IPS-18c (cell line): ENCODE measurements around the gene PRSS21.

Source experiments
- H3K4me3 ChIP-seq: 2 replicates; pipeline ENCODE4 v1.7.0; 2013; ENCODE audit warnings: low read depth, mild to moderate bottlenecking, low read length, moderate library complexity; ENCODE audit not compliant: insufficient read depth
- H3K9me3 ChIP-seq: one replicate; pipeline ENCODE4 v1.6.1; 2013; ENCODE audit warnings: mild to moderate bottlenecking, low read length, moderate library complexity; ENCODE audit not compliant: control insufficient read depth, insufficient read depth

Gene PRSS21

DNA sequence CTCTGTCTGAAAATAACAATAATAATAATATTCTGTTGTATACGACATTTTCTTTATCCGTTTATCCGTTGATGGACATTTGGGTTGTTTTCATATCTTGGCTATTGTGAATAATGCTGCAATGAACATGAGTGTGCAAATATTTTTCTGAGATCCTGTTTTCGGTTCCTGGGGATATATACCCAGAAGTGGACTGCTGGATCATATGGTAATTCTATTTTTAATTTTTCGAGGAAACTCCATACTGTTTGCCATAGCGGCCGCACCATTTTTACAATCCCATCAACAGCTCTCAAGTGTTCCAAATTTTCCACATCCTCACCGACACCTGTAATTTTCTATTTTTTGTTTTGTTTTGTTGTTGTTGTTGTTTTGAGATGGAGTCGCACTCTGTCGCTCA is 24.1 kb upstream of the PRSS21 start:
- no peak overlapping the region for H3K4me3 ChIP-seq
- no peaks in the 10 kb centered on the region for H3K9me3 ChIP-seq

DNA sequence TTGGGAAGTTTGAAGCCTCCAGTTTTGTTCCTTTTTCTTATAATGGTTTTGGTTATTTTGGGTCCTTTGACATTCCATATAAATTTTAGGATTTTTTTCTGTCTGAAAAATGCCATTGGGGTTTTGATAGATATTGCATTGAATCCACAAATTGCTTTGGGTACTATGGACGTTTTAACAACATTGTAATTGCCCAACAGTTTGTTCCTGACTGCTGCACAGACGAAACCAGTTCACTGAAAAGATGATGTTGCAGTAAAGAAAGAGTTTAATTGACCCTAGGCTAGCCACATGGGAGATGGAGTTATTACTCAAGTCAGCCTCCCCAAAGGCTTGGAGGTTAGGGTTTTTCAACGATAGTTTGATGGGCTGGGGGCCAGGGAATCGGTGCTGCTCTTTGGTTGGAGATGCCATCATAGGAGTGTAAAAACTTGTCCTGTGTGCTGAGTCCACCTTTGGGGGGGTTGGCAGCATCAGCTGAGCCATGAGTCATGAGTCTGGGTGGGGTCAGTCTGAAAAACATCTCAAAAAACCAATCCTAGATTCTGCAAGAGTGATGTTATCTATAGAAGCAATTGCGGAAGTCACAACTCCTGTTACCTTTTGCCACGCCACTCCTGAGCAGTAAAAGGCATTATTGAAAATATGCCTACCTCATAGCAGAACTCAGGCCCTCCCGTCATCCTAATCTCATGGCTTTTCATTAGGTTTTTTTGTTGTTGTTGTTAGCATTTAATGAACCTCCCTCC is 21.5 kb upstream of the PRSS21 start:
- no peak overlapping the region for H3K4me3 ChIP-seq
- no peaks in the 10 kb centered on the region for H3K9me3 ChIP-seq

DNA sequence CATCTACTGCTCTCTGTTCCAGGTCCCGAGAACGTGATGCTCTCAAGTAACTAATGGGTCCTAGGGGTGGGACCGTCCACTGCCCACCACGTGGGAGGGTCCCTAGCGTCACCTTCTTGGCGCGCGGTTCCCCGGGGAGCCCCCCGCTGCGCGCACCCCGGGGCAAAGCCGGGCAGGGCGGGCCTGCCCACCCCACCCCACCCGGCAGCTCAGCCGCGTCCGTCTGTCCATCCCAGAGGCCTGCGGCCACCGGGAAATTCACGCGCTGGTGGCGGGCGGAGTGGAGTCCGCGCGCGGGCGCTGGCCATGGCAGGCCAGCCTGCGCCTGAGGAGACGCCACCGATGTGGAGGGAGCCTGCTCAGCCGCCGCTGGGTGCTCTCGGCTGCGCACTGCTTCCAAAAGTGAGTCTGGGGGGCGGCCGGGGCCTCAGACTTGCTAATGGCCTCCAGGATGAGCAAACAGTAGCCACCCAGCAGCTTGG is 18.3 kb upstream of the PRSS21 start:
- Histone ChIP-seq H3K4me3 (no peak overlapping the region), H3K9me3 (no peaks in the 10 kb centered on the region)

DNA sequence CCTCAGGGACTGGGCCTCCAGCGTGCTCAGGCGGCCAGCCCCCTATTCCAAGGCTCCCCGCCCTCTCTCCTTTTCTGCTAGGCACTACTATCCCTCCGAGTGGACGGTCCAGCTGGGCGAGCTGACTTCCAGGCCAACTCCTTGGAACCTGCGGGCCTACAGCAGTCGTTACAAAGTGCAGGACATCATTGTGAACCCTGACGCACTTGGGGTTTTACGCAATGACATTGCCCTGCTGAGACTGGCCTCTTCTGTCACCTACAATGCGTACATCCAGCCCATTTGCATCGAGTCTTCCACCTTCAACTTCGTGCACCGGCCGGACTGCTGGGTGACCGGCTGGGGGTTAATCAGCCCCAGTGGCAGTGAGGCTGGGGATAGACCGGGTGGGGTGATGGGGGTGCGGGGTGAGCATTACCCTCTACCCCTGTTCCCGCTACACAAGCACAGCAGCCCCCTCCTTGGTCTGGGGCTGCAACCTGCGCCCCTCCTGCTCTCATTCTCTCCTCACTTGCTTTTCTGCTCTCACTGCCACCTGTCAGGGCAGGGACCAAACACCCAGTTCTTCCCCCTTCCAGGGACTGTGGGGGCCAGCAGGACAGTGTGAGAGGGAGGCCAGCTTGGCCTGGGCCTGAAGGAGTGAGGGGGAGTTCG is 17.7 kb upstream of the PRSS21 start:
- H3K4me3 ChIP-seq, result no peak overlapping the region
- no peaks in the 10 kb centered on the region for H3K9me3 ChIP-seq

DNA sequence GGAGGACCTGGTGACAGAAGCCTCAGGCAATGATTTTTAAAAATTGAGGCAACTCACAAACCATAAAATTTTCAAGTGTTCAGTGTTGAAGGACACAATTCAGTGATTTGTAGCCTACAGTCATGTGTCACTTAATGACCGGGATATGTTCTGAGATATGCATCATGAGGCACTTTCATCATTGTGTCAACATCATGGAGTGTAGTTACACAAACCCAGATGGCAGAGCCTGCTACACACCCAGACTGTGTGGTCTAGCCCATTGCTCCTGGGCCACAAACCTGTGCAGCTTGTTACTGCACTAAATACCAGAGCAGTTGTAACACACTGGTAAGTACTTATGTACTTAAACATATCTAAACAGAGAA is 17.2 kb upstream of the PRSS21 start:
- Histone ChIP-seq H3K4me3 (no peak overlapping the region), H3K9me3 (no peaks in the 10 kb centered on the region)

DNA sequence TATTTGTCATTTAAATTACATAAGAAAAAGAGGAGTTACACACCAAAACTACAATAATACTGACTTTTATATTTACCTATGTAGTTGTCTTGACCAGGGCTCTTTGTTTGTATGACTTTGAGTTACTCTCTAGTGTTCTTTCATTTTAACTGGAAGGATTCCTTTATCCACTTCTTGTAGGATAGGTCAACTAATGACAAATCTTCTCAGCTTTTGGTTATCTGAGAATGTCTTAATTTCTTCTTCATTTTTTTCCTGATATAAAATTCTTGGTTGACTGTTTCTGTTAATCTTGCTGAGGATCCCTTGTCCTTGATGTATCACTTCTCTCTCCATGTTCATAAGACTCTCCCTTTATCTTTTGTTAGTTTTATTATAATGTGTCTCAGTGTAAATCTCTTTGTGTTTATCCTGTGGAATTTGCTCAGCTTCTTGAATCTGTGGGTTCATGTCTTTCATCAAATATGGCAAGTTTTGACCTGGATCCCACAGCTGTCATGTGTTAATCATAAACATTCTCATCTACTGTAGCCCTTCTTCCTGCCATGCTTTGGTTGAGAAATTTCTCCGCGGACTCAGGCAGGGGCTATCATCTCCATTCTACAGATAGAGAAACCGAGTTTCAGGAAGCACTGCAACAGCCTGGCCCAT is 13.4 kb upstream of the PRSS21 start:
- H3K4me3 ChIP-seq, result no peak overlapping the region

DNA sequence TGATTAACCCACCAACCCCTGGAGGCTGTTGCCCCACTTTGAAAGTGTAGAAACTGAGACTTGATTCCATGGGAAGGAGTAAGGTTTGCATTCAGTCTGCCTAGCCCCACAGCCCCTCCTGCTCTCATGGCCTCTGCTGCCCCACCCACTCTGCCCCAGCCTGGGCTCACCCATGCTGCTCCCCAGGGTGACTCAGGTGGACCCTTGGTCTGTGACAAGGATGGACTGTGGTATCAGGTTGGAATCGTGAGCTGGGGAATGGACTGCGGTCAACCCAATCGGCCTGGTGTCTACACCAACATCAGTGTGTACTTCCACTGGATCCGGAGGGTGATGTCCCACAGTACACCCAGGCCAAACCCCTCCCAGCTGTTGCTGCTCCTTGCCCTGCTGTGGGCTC is 12.3 kb upstream of the PRSS21 start:
- H3K9me3 ChIP-seq, result peaks cover 2% of the 10 kb centered on the region

More for the DNA sequence above, 13.4 kb upstream of the PRSS21 start:
- peaks cover 2% of the 10 kb centered on the region for H3K9me3 ChIP-seq

DNA sequence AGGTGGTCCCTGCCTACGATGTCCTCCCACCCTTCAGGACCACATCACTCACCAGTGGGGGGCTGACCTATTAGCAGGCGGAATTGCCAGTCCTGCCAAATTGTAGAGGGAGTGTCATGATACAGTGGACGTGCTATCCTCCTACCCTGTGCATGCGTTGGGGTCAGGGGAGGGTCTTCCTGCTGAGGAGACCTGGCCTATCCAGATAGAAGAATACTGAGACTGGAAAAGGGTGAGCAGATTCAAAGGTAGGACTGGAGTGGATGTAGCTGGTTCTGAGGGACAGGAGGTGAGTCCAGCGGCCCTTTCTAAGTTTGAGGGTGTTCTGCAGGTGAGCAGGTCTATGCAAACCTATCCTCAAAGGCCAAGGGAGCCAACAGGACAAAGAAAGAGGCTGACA is 10.8 kb upstream of the PRSS21 start:
- Histone ChIP-seq H3K4me3 (no peak overlapping the region), H3K9me3 (peaks cover 2% of the 10 kb centered on the region)

More for the DNA sequence above, 12.3 kb upstream of the PRSS21 start:
- H3K4me3 ChIP-seq, result no peak overlapping the region

DNA sequence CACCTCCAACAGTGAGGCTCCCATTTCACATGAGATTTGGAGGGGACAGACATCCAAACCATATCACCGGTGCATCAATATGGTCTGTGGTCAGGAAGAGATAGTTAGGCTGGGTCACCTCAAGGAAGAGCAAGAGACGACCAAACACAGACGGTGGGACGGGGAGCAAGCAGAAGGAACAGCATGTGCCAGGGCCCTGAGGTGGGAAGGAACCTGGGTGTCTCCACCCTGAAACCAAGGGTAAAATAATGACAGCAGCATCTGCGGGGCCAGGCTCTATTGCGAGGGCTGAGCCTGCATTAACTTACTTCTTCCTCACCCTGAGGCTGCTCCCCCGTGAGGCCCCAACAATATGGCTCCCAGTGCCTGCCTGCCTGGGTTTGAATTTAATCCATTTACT is 8.9 kb upstream of the PRSS21 start:
- H3K4me3 ChIP-seq, result no peak overlapping the region
- peaks cover 2% of the 10 kb centered on the region for H3K9me3 ChIP-seq

DNA sequence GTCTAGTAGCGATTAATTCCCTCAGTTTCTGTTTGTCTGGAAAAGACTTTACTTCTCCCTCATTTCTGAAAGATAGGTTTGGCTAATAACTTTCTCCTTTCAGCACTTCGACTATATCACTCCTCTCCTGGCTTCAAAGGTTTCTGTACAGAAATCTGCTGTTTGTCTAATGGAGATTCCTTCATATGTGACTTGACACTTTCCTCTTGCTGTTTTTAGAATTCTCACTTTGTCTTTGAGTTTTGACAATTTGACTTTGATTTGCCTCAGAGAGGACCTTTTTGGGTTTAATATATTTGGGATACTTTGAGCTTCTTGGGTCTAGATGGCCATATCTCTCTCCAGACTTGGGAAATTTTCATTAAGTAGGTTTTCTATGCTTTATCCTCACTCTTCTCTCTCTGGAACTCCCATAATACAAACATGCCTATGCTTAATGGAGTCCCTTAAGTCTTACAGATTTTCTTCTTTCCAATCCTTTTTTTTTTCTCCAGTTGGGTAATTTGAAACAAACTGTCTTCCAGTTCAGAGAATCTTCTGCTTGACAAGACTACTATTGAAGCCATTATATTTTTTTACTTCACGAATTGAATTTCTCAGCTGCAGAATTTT is 7.8 kb upstream of the PRSS21 start:
- peaks cover 2% of the 10 kb centered on the region for H3K9me3 ChIP-seq
- no peak overlapping the region for H3K4me3 ChIP-seq

DNA sequence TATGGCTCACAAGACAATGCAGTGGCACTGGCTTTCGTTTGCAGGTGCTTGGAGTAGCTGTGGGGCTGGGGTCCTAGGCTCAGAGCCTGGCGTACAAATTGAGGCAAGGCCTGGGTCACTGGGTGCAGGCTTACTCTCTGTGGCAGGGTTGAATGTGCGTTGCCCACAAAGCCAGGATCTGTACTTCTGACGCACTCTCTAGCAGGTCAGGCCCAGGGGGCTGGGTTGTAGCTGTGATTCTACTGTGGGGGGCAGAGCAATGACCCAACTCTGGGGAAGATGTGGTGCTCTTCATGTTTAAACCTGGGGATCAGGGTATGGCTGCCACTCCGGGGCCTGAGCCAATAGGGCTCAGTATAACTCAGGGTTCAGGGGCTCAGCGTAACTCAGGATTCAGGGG is 6.4 kb upstream of the PRSS21 start:
- Histone ChIP-seq H3K4me3 (no peak overlapping the region), H3K9me3 (peaks cover 2% of the 10 kb centered on the region)

DNA sequence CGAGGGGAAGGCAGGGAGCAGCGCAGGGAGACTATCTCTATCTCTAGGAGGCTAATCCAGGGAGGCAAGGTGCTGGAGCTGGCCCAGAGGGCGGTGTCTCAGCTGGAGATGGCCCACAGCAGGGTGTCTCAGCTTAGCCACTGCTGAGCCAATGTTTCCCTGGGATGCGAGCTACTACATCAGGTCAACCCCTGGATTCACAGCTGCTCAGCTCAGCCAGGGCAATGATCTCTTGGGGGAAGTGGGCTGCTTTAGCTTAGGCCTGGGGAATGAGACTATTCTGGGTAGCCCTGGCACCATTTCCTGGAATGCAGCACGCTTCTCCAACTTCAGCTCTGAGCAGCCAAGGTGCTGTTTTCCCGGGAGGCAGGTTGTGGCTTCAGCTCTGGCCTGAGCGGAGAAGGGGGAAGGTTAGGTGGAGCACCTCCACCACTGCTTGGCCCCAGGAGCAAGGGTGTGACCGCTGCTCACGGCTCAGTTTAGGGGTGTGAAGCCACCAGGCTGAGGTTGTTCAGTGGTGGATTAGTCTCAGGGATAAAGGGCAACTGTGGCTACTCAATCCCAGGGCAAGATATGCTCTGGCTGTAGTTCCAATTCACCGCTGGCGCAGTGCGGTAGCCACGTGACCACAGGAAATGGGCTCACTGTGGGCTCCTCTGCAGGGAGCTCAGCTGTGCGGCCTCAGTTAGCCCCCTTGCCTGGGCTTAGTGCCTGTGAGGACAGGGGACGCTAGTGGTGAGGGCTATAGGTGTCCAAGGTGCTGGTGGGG is 5.2 kb upstream of the PRSS21 start:
- no peak overlapping the region for H3K4me3 ChIP-seq

DNA sequence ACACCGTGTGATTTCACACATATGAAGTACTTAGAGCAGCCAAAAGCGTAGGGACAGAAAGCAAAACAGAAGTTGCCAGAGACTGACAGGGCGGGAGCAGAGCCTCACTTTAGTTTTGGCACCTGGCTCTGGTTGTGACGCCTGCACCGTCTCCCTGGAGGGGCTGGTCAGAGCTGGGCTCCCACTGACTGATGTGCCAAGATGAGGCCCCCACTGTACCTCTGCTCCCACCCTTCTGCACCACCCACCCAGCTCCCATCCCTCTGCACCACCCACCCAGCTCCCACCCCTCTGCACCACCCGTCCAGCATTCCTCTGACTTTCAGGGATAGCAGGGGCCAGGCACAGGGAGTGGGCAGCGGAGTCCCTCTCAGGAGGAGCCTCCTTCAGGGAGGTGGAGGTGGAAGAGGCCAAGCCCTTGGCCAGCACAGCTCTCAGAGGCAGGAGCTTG is 3.2 kb upstream of the PRSS21 start:
- Histone ChIP-seq H3K4me3 (no peak overlapping the region), H3K9me3 (no peaks in the 10 kb centered on the region)

More for the DNA sequence above, 5.2 kb upstream of the PRSS21 start:
- H3K9me3 ChIP-seq, result no peaks in the 10 kb centered on the region

DNA sequence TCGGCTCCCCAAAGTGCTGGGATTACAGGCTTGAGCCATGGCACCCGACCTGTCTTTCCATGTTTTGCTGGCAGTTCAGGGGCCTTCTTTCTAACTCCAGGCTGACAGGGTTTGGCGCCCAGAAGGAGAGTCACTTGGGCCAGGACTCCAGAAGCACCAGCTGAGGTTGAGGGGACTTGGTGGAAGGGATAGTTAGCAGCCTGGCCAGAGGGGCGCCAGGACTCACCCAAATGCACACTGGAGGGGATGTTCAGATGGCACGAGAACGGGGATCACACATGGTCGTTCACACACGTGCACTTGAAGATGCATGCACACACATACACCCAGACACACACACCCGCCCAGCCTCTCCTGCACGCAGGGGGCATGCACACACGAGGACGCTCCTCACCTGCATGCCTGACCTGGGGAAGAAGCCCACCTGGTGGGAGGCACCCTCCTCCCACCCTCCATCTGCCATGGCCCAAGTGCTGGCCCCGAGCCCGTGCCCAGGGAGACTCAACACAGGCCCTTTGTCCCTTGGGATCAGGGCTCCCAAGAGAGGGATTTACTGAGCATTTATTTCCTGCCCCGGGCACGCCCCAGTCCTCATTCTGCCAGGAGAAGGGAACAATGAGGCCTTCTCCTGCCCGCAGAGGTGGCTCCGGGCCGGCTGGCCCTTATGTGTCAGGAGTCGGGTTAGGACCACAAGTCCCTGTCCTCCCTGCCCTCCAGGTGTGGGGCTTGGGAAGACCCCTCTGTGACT is 2.3 kb upstream of the PRSS21 start:
- Histone ChIP-seq H3K9me3 (no peaks in the 10 kb centered on the region), H3K4me3 (no peak overlapping the region)

DNA sequence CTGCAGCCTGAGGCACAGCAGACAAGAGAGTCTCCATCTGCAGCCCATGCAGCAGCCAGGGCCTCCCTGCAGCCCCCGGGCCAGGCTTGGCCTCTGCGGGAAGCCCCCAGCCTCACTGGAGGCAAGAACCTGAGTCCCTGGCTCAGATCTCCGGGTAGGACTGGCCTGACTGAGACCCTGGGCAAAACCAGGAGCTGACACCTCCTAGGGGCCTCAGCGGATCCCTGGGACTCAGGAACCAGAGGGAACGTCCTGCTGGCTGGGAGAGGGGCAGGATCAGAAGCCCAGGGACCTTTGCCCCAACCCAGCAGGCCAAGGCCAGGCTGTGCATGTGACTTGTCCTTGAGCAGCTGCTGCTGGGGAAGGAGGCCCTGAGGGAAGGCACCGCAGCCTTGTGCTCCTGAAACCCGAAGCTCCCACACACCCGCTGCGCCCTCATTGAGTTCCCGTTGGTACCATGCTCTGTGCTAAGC is 1.7 kb upstream of the PRSS21 start:
- Histone ChIP-seq H3K4me3 (no peak overlapping the region), H3K9me3 (no peaks in the 10 kb centered on the region)
